Measurements from ENCODE around the gene ERC2.

DNA sequence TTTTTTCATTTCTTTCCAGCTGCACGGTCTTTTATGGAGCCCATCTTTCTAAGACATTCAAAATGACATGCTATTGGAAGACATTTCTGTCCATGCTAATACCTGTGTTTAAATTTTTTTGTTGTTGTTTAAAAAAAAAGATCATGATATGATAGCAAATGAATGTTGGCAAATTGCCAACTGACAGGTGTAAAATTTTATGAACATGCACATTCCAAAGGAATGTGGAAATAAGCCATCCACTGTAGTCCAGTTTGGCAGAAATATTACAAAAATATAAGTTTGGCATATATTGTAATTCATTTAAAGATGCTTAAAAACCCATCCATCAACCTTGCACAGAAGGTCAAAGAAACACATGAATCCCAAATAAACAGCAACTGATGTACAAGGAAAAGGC, 905.6 kb downstream of the ERC2 start:
- TF ChIP-seq, protein P1, sequence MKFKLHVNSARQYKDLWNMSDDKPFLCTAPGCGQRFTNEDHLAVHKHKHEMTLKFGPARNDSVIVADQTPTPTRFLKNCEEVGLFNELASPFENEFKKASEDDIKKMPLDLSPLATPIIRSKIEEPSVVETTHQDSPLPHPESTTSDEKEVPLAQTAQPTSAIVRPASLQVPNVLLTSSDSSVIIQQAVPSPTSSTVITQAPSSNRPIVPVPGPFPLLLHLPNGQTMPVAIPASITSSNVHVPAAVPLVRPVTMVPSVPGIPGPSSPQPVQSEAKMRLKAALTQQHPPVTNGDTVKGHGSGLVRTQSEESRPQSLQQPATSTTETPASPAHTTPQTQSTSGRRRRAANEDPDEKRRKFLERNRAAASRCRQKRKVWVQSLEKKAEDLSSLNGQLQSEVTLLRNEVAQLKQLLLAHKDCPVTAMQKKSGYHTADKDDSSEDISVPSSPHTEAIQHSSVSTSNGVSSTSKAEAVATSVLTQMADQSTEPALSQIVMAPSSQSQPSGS (IDR thresholded peaks at IDR 0.05; ENCODE audit: low read length), result no peak
- TF ChIP-seq, protein P2, sequence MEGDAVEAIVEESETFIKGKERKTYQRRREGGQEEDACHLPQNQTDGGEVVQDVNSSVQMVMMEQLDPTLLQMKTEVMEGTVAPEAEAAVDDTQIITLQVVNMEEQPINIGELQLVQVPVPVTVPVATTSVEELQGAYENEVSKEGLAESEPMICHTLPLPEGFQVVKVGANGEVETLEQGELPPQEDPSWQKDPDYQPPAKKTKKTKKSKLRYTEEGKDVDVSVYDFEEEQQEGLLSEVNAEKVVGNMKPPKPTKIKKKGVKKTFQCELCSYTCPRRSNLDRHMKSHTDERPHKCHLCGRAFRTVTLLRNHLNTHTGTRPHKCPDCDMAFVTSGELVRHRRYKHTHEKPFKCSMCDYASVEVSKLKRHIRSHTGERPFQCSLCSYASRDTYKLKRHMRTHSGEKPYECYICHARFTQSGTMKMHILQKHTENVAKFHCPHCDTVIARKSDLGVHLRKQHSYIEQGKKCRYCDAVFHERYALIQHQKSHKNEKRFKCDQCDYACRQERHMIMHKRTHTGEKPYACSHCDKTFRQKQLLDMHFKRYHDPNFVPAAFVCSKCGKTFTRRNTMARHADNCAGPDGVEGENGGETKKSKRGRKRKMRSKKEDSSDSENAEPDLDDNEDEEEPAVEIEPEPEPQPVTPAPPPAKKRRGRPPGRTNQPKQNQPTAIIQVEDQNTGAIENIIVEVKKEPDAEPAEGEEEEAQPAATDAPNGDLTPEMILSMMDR (IDR thresholded peaks at IDR 0.05; ENCODE audit: control extremely low read depth in 1 of 3, insufficient read depth in 1 of 3, low read depth in 1 of 3, low read length in 3 of 3), result no peak
- TF ChIP-seq GTF2F1 (IDR thresholded peaks at IDR 0.05; ENCODE audit: borderline replicate concordance, low read depth, low read length) (no peak), POLR2A (IDR thresholded peaks at IDR 0.05; ENCODE audit: control extremely low read depth in 1 of 2, low read depth in 2 of 2, low read length in 2 of 2) (no peak), YY1 (IDR thresholded peaks at IDR 0.05; ENCODE audit: low read depth, low read length) (no peak)

Data from H1 (cell line).